HepG2 (cell line): ENCODE data around the gene CCDC57. TPM values are rescaled to one million over a fixed set of nuclear protein-coding genes. Genes with fewer than 3 reads are reported as not detected.

Experiments used
- CBX2 ChIP-seq, 2 experiments: fragments of 200-600 bp in 1 of 2; sonication (generic); formaldehyde crosslinking in 1 of 2; IDR thresholded peaks; 2 replicates each; pipeline versions ENCODE4 v1.7.0 to v1.8.1; 2018 to 2022; ENCODE audit warnings: low read depth in 2 of 2, low read length in 1 of 2, mild to moderate bottlenecking in 1 of 2, missing genetic modification reagents in 1 of 2
- CENPT ChIP-seq: sonication (generic); formaldehyde crosslinking; IDR thresholded peaks from 2 replicates; pipeline ENCODE4 v1.8.0; 2022; ENCODE audit warnings: low read depth, mild to moderate bottlenecking, moderate library complexity, missing genetic modification reagents
- FOXO4 ChIP-seq: sonication (generic); formaldehyde crosslinking; conservative IDR thresholded peaks from 2 replicates; pipeline ENCODE4 v1.8.1; 2023; ENCODE audit warnings: missing genetic modification reagents
- GRHL1 ChIP-seq: sonication (generic); formaldehyde crosslinking; conservative IDR thresholded peaks from 2 replicates; pipeline ENCODE4 v1.8.0; 2022; ENCODE audit warnings: missing genetic modification reagents
- MTF2 ChIP-seq: sonication (generic); formaldehyde crosslinking; IDR thresholded peaks from 2 replicates; pipeline ENCODE4 v1.5.0; 2020; ENCODE audit warnings: missing genetic modification reagents, borderline replicate concordance
- NFE2L2 ChIP-seq: fragments of 150-350 bp; IDR thresholded peaks from 2 replicates; pipeline ENCODE4 v1.6.1; 2014; ENCODE audit warnings: low read length
- PCBP1 ChIP-seq: fragments of 200-400 bp; formaldehyde crosslinking; IDR thresholded peaks from 2 replicates; pipeline ENCODE4 v1.6.1; 2017; ENCODE audit warnings: mild to moderate bottlenecking, low read depth, low read length, borderline replicate concordance
- PITX1 ChIP-seq: sonication (generic); formaldehyde crosslinking; IDR thresholded peaks from 2 replicates; pipeline ENCODE4 v1.5.1; 2020; ENCODE audit warnings: mild to moderate bottlenecking, missing genetic modification reagents
- SMAD3 ChIP-seq: sonication (generic); formaldehyde crosslinking; IDR thresholded peaks from 2 replicates; pipeline ENCODE4 v1.4.0; 2020; ENCODE audit warnings: missing genetic modification reagents
- SMC3 ChIP-seq: IDR thresholded peaks from 2 replicates; pipeline ENCODE4 v1.6.1; 2011; ENCODE audit warnings: low read length, improper control_type of control experiment
- SP4 ChIP-seq: sonication (generic); formaldehyde crosslinking; IDR thresholded peaks from 2 replicates; pipeline ENCODE4 v1.8.1; 2023; ENCODE audit warnings: mild to moderate bottlenecking, missing genetic modification reagents
- SP5 ChIP-seq: IDR thresholded peaks from 2 replicates; pipeline ENCODE4 v1.6.1; 2016; ENCODE audit warnings: low read depth, borderline replicate concordance
- TAF1 ChIP-seq: sonication (generic); formaldehyde crosslinking; IDR thresholded peaks from 2 replicates; pipeline ENCODE4 v1.4.0; 2020; ENCODE audit warnings: missing genetic modification reagents
- TARDBP ChIP-seq: sonication (generic); formaldehyde crosslinking; IDR thresholded peaks from 2 replicates; pipeline ENCODE4 v1.8.0; 2022; ENCODE audit warnings: mild to moderate bottlenecking, missing genetic modification reagents
- WIZ ChIP-seq: sonication (generic); formaldehyde crosslinking; IDR thresholded peaks from 2 replicates; pipeline ENCODE4 v1.5.1; 2020; ENCODE audit warnings: mild to moderate bottlenecking, missing genetic modification reagents
- ZBTB10 ChIP-seq: sonication (generic); formaldehyde crosslinking; IDR thresholded peaks from 2 replicates; pipeline ENCODE4 v1.4.0; 2020; ENCODE audit warnings: missing genetic modification reagents, borderline replicate concordance
- ZBTB21 ChIP-seq: sonication (generic); formaldehyde crosslinking; IDR thresholded peaks from 2 replicates; pipeline ENCODE4 v1.4.0; 2020; ENCODE audit warnings: missing genetic modification reagents
- ZBTB25 ChIP-seq: IDR thresholded peaks from 2 replicates; pipeline ENCODE4 v1.6.1; 2018; ENCODE audit warnings: missing genetic modification reagents
- ZFY ChIP-seq: sonication (generic); formaldehyde crosslinking; IDR thresholded peaks from 2 replicates; pipeline ENCODE4 v1.4.0; 2020; ENCODE audit warnings: missing genetic modification reagents
- ZNF207 ChIP-seq: fragments of 450-650 bp; IDR thresholded peaks from 2 replicates; pipeline ENCODE4 v1.6.1; 2016; ENCODE audit warnings: antibody characterized with exemption, borderline replicate concordance
- ZNF430 ChIP-seq: sonication (generic); formaldehyde crosslinking; IDR thresholded peaks from 2 replicates; pipeline ENCODE4 v1.9.0; 2021; ENCODE audit warnings: mild to moderate bottlenecking, missing genetic modification reagents
- ZNF549 ChIP-seq: sonication (generic); formaldehyde crosslinking; IDR thresholded peaks from 2 replicates; pipeline ENCODE4 v1.5.0; 2020; ENCODE audit warnings: missing genetic modification reagents
- ZNF580 ChIP-seq: IDR thresholded peaks from 2 replicates; pipeline ENCODE4 v1.6.1; 2016; ENCODE audit warnings: low read depth, borderline replicate concordance
- polyA plus RNA-seq, 8 experiments: library from polyadenylated mRNA; depleted of rRNA in 3 of 8; stranded (reverse) in 7 of 8; unstranded in 1 of 8; fragments of >200 nt; fragmentation: Illumina TruSeq in 4 of 8; extraction: Trizol in 4 of 8; gene quantifications; 2 replicates each; pipeline versions ENCODE4 v1.2.1 to v1.2.3, GENCODE V29; 2011 to 2016; ENCODE audit warnings: low read depth in 4 of 8, missing spikeins in 1 of 8, mixed read lengths in 1 of 8; ENCODE audit not compliant: insufficient read depth in 1 of 8
- total RNA-seq, 5 experiments: library from RNA; depleted of rRNA; stranded (reverse); fragments of >200 nt; fragmentation: Illumina TruSeq; extraction: Trizol; gene quantifications; 2 replicates each; pipeline ENCODE4 v1.2.3, GENCODE V29; 2016; ENCODE audit warnings: low read depth in 1 of 5

CCDC57 gene
- total and polyA plus RNA-seq, 2 of the 13 experiments (the other 11 are each of a cell fraction or from before 2014, with no cell fraction given), result 59.3 to 59.9 TPM

- TF ChIP-seq ZBTB25, result peak; percentile 59; the same call in 1 of the 2 replicates
- TF ChIP-seq SP4 (CRISPR knock-in tag), result peak; percentile 5; the same call in 1 of the 2 replicates
- TF ChIP-seq SMC3, result no peak
- TF ChIP-seq WIZ, result peak; percentile 86; the same call in 1 of the 2 replicates
- TF ChIP-seq NFE2L2, result no peak
- no peak for TF ChIP-seq MTF2 (CRISPR knock-in tag)
- no peak; the same call in 1 of the 2 replicates for TF ChIP-seq FOXO4 (CRISPR knock-in tag)
- no peak; the same call in none of the 2 replicates for TF ChIP-seq ZNF430 (CRISPR knock-in tag)
- TF ChIP-seq ZBTB21 (CRISPR knock-in tag), result no peak
- no peak for TF ChIP-seq CBX2 (IDR thresholded peaks at IDR 0.05; ENCODE audit: low read depth, low read length)
- TF ChIP-seq CBX2 (CRISPR knock-in tag; IDR thresholded peaks at IDR 0.05; ENCODE audit: low read depth), result no peak; the same call in 1 of the 2 replicates
- TF ChIP-seq SMAD3 (CRISPR knock-in tag), result no peak
- TF ChIP-seq ZBTB10, result peak; percentile 79; the same call in 1 of the 2 replicates
- no peak for TF ChIP-seq ZNF207
- TF ChIP-seq ZFY, result peak; percentile 83
- TF ChIP-seq ZNF580, result no peak
- no peak for TF ChIP-seq ZNF549 (CRISPR knock-in tag)
- TF ChIP-seq PITX1 (CRISPR knock-in tag), result peak; percentile 60
- peak; percentile 8; the same call in 1 of the 2 replicates for TF ChIP-seq PCBP1
- TF ChIP-seq GRHL1 (CRISPR knock-in tag), result no peak
- no peak; the same call in none of the 2 replicates for TF ChIP-seq SP5
- TF ChIP-seq TAF1 (CRISPR knock-in tag), result no peak; the same call in 1 of the 2 replicates
- TF ChIP-seq TARDBP (CRISPR knock-in tag), result no peak; the same call in 1 of the 2 replicates
- TF ChIP-seq CENPT (CRISPR knock-in tag), result peak; percentile 32
Measured at GRCh38 chr17:82241183-82241925, 28.7 kb upstream of the CCDC57 start (continued).
